GM08714 (cell line): ENCODE data around the gene GPR15LG.

Source experiments
- H3K4me3 ChIP-seq: fragments of 200-500 bp; sonication (Bioruptor generic); 2 replicates; pipeline ENCODE4 v1.5.1; 2014; ENCODE audit warnings: mild to moderate bottlenecking, low read length, inconsistent platforms
- ZNF274 ChIP-seq: IDR thresholded peaks from 2 replicates; pipeline ENCODE4 v1.6.1; 2012; ENCODE audit warnings: mild to moderate bottlenecking, low read depth, low read length

GPR15LG gene

GRCh38 chr10:84208023-84208422 is 34.4 kb downstream of the GPR15LG start:
- no peak for TF ChIP-seq ZNF274
- H3K4me3 ChIP-seq, result no peak overlapping the region

DNA sequence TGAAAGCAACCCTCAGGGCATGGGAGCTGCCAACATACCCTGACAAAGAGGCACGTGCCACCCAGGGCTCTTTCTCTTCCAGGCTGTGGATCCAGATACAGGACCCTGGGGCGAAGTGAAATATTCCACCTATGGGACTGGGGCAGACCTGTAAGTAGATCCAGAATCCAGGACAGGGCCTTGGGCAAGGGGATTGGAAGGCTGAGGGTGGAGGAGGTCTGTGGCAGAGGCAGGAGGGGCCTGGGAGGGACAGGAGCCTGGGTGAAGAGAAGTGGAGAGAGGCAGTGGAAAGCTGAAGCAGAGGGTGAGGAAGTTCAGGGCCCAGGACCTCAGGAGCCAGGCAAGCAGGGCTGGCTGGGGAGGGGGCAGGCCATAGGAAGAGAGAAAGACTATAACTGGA is 38.0 kb downstream of the GPR15LG start:
- H3K4me3 ChIP-seq, result no peak overlapping the region
- no peak for TF ChIP-seq ZNF274

DNA sequence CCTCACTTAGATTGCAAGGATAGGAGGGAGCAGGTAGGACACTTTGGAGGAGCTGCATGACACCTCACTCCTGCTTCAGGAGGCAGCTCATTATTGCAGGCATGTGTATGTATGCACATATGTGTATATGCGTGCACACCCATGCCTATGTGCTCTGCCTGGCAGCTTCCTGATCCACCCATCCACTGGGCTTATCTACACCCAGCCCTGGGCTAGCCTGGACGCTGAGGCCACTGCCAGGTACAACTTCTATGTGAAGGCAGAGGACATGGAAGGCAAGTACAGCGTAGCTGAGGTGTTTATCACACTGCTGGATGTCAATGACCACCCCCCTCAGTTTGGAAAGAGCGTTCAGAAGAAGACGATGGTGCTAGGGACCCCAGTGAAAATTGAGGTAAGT is 38.4 kb downstream of the GPR15LG start:
- H3K4me3 ChIP-seq, result no peak overlapping the region
- TF ChIP-seq ZNF274, result no peak

- no peak overlapping the region for H3K4me3 ChIP-seq
- no peak for TF ChIP-seq ZNF274
Observed at GRCh38 chr10:84213076-84213475, 39.5 kb downstream of the GPR15LG start.

DNA sequence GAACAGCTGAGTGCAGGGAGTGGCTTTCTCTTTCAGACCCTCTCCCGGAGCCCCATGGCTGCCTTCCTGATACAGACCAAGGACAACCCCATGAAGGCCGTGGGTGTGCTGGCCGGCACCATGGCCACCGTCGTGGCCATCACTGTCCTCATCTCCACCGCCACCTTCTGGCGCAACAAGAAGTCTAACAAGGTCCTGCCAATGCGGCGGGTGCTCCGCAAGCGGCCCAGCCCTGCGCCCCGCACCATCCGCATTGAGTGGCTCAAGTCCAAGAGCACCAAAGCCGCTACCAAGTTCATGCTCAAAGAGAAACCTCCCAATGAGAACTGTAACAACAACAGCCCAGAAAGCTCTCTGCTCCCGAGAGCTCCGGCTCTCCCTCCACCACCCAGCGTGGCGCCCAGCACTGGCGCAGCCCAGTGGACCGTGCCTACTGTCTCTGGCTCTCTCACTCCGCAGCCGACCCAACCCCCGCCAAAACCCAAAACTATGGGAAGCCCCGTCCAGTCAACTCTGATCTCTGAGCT is 40.5 kb downstream of the GPR15LG start:
- no peak overlapping the region for H3K4me3 ChIP-seq
- no peak for TF ChIP-seq ZNF274

GRCh38 chr10:84214612-84215235 is 41.1 kb downstream of the GPR15LG start:
- no peak for TF ChIP-seq ZNF274
- H3K4me3 ChIP-seq, result no peak overlapping the region

GRCh38 chr10:84216834-84217233 is 43.2 kb downstream of the GPR15LG start:
- no peak overlapping the region for H3K4me3 ChIP-seq
- TF ChIP-seq ZNF274, result no peak

DNA sequence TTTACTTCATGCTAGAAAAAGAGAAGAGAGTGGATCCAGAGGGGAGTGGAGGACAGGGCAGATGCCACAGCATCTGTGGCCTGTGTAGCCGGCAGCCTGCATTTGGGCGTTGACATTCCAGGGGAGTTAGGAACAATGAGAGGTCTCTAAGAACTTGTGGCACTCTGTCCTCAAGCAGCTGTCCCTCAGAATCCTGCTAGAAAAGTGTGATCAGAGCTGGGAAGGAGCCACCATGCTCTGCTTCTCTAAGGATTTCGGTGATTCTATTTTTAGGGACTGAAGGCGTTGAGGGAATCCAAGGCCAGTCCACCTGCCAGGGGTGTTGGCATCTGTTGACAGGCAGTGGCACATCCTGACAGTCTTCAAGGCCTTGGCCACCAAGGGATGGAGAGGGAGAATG is 44.1 kb downstream of the GPR15LG start:
- no peak for TF ChIP-seq ZNF274
- no peak overlapping the region for H3K4me3 ChIP-seq

- TF ChIP-seq ZNF274, result no peak
- H3K4me3 ChIP-seq, result no peak overlapping the region
Observed at GRCh38 chr10:84221916-84222315, 48.3 kb downstream of the GPR15LG start.

DNA sequence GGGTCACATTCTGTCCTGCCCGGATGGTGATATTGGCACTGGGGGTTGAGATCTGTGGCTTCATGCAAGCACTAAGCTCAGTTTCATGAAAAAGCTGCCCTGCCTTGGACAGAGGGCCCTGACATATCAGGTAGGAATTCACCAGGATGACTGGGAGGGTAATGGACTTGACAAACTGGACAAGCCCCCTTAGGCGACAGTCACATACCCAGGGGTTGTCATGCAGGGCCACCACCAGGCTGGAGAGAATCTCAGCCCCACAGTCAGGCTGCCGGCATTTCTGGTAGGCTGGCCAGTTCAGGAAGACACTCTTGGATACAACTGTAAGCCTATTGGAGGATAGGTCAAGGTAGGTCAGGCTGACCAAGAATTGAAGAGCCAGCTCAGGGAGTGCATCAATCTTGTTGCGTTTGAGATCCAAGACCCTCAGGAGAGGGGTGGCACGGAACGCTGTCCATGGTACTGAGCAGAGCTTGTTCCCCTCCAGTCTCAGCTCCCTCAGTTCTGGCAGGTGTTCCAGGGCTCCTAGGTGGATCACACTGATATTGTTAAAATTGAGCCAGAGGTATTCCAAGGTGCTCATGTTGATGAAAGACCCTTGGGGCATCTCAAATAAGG is 50.9 kb downstream of the GPR15LG start:
- no peak for TF ChIP-seq ZNF274
- no peak overlapping the region for H3K4me3 ChIP-seq

GRCh38 chr10:84225427-84226173 is 52.0 kb downstream of the GPR15LG start, which contains the start of gene LRIT2:
LRIT2 (minus strand) TSS chr10:84225544; CDS start chr10:84225520, 24 bp downstream.
- no peak within 1 kb of the TSS for H3K4me3 ChIP-seq
- no peak for TF ChIP-seq ZNF274

DNA sequence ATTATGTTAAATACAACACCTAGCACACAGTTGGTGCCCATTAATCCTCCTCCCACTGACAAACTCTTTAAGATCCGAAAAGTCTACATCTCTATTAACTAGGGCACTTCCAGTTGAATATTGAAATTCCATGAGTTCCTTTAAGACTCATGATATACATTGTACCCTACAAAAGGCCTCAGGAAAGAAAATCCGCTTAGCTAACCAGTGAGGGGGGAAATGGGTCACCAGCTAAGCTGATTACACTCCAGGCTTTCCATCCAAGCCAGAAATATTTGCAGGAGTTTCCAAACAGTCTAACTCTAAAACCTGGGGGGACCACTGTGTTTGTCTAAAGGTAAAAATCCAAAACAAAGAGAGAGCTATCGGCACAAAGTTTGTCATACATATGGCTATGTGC is 53.0 kb downstream of the GPR15LG start:
- no peak for TF ChIP-seq ZNF274
- H3K4me3 ChIP-seq, result no peak overlapping the region

DNA sequence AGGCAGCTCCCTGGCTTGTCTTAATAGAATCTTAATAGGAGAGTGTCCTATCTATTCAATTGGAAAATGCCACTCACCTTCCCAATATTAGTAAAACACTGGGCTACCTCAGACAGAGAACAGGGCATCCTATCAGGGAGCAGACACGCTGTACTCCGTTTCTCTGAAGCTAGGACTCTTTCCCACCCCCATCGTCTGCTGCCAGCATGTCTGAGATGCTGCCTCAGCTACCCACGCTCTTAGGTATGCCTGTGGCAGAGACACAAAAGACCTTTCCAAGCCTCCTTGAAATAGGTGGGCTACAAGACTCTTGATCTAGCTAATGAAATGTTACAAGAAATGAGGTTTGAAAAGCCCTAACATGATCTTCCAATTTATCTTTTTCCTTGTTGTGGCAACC is 54.2 kb downstream of the GPR15LG start:
- TF ChIP-seq ZNF274, result no peak
- no peak overlapping the region for H3K4me3 ChIP-seq

- no peak overlapping the region for H3K4me3 ChIP-seq
- TF ChIP-seq ZNF274, result no peak
Observed at GRCh38 chr10:84230359-84230758, 56.8 kb downstream of the GPR15LG start.

GRCh38 chr10:84232376-84232775 is 58.8 kb downstream of the GPR15LG start:
- TF ChIP-seq ZNF274, result no peak
- no peak overlapping the region for H3K4me3 ChIP-seq
